ENCODE data around the gene FAM98B. TPM values are rescaled to one million over a fixed set of nuclear protein-coding genes. Genes with fewer than 3 reads are reported as not detected.

Gene FAM98B
- total and polyA plus RNA-seq, 2 of the 8 experiments (the other 6 are each of a cell fraction or from before 2014, with no cell fraction given) = 5.9 to 48.4 TPM

DNA sequence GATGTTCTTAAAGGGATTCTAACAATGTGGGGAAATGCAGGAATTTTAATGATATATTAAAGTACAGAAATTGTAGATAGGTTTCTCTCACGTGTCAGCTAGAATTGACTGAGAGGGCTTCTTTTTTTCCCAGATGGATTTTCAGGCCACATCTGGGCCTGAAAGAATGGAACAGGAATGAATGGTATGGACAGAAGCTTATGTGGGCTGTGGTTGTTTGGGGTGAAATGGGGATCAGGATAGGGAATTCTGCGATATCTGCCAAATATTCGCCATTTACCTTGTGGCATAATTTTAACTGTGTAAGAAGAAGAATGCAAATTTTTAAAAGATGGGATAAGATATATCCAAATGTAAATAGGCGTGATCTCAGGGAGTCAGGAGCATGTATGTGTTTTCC lies 45.4 kb upstream of the FAM98B start:
- no peaks in the 10 kb centered on the region for H3K79me1 ChIP-seq (ENCODE audit: low read depth, low read length)
- no peak overlapping the region for H4K8ac ChIP-seq (ENCODE audit: extremely low read depth, insufficient read depth, low read length)
- no peak overlapping the region for H3K4ac ChIP-seq (replicated peaks; ENCODE audit: insufficient read length, low read depth, low read length)
- H3K27ac ChIP-seq (ENCODE audit: low read depth, low read length) = no peak overlapping the region
- no peak for DNase-seq (ENCODE audit: low read depth in 1 of 2, low spot score in 2 of 2)
- H3K79me2 ChIP-seq (ENCODE audit: control insufficient read depth in 1 of 2, insufficient read depth in 2 of 2, low read length in 2 of 2) = no peaks in the 10 kb centered on the region
- no peaks in the 10 kb centered on the region for H3K36me3 ChIP-seq (ENCODE audit: control insufficient read depth in 2 of 4, insufficient read depth in 4 of 4, low read length in 3 of 4)
- CTCF ChIA-PET (ENCODE audit: partially characterized antibody) = no interaction called here
- H4K20me1 ChIP-seq (replicated peaks in 1 of 2; ENCODE audit: control insufficient read depth in 1 of 2, insufficient read depth in 2 of 2, low read length in 2 of 2) = no peaks in the 10 kb centered on the region
- H2AFZ ChIP-seq (ENCODE audit: low read length) = no peak overlapping the region
- H3K23ac ChIP-seq (ENCODE audit: insufficient read length) = no peak overlapping the region
- POLR2A ChIA-PET (ENCODE audit: partially characterized antibody) = no interaction called here
- H3K9ac ChIP-seq (replicated peaks in 1 of 4; ENCODE audit: extremely low read depth in 1 of 4, low read depth in 3 of 4, low read length in 3 of 4) = no peak overlapping the region
- H3K56ac ChIP-seq (replicated peaks; ENCODE audit: insufficient read length, low read depth, low read length) = no peak overlapping the region
- H2AK5ac ChIP-seq (ENCODE audit: low read depth, low read length) = no peak overlapping the region
- no peaks in the 10 kb centered on the region for H3K23me2 ChIP-seq (ENCODE audit: low read depth, low read length)
- H3K14ac ChIP-seq (ENCODE audit: insufficient read length) = no peak overlapping the region
- no peaks in the 10 kb centered on the region for H3K27me3 ChIP-seq (replicated peaks in 1 of 4; ENCODE audit: control insufficient read depth in 3 of 4, extremely low read depth in 1 of 4, insufficient read depth in 3 of 4, low read length in 3 of 4)
- no peak overlapping the region for H2BK5ac ChIP-seq (ENCODE audit: low read depth, low read length)
- no peak overlapping the region for H3K4me3 ChIP-seq (ENCODE audit: extremely low read depth in 1 of 4, insufficient read depth in 2 of 4, low read depth in 3 of 4, low read length in 4 of 4)
- no peaks in the 10 kb centered on the region for H3K4me1 ChIP-seq (replicated peaks in 1 of 4; ENCODE audit: control insufficient read depth in 3 of 4, insufficient read depth in 4 of 4, low read length in 3 of 4)
- H2BK12ac ChIP-seq (ENCODE audit: low read depth, low read length) = no peak overlapping the region
- H3K9me3 ChIP-seq (ENCODE audit: insufficient read depth in 2 of 2, low read depth in 1 of 2, low read length in 1 of 2) = no peaks in the 10 kb centered on the region
- H2BK15ac ChIP-seq (ENCODE audit: low read length) = no peak overlapping the region
- H2BK120ac ChIP-seq (replicated peaks; ENCODE audit: low read depth, low read length) = no peak overlapping the region
- no peak overlapping the region for H4K5ac ChIP-seq (ENCODE audit: insufficient read length, low read depth, low read length)
- TF ChIP-seq, protein P1, sequence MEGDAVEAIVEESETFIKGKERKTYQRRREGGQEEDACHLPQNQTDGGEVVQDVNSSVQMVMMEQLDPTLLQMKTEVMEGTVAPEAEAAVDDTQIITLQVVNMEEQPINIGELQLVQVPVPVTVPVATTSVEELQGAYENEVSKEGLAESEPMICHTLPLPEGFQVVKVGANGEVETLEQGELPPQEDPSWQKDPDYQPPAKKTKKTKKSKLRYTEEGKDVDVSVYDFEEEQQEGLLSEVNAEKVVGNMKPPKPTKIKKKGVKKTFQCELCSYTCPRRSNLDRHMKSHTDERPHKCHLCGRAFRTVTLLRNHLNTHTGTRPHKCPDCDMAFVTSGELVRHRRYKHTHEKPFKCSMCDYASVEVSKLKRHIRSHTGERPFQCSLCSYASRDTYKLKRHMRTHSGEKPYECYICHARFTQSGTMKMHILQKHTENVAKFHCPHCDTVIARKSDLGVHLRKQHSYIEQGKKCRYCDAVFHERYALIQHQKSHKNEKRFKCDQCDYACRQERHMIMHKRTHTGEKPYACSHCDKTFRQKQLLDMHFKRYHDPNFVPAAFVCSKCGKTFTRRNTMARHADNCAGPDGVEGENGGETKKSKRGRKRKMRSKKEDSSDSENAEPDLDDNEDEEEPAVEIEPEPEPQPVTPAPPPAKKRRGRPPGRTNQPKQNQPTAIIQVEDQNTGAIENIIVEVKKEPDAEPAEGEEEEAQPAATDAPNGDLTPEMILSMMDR (IDR thresholded peaks at IDR 0.05; ENCODE audit: control extremely low read depth in 1 of 3, insufficient read depth in 1 of 3, low read depth in 1 of 3, low read length in 3 of 3) = no peak
- TF ChIP-seq CBX8 (IDR thresholded peaks at IDR 0.05; ENCODE audit: borderline replicate concordance, low read depth, low read length) (no peak), FOSL1 (IDR thresholded peaks at IDR 0.05; ENCODE audit: insufficient read depth, low read depth, low read length) (no peak), EGR1 (IDR thresholded peaks at IDR 0.05; ENCODE audit: borderline replicate concordance, low read depth, low read length) (no peak), BACH1 (IDR thresholded peaks at IDR 0.05; ENCODE audit: low read length) (no peak), SIN3A (conservative IDR thresholded peaks at IDR 0.05 in 1 of 2, IDR thresholded peaks at IDR 0.05 in 1 of 2; ENCODE audit: low read depth in 1 of 2, low read length in 2 of 2) (no peak), SIX5 (IDR thresholded peaks at IDR 0.05; ENCODE audit: low read depth, low read length) (no peak)
- TF ChIP-seq, protein P2, sequence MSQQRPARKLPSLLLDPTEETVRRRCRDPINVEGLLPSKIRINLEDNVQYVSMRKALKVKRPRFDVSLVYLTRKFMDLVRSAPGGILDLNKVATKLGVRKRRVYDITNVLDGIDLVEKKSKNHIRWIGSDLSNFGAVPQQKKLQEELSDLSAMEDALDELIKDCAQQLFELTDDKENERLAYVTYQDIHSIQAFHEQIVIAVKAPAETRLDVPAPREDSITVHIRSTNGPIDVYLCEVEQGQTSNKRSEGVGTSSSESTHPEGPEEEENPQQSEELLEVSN (IDR thresholded peaks at IDR 0.05) = no peak
- TF ChIP-seq, protein P3, sequence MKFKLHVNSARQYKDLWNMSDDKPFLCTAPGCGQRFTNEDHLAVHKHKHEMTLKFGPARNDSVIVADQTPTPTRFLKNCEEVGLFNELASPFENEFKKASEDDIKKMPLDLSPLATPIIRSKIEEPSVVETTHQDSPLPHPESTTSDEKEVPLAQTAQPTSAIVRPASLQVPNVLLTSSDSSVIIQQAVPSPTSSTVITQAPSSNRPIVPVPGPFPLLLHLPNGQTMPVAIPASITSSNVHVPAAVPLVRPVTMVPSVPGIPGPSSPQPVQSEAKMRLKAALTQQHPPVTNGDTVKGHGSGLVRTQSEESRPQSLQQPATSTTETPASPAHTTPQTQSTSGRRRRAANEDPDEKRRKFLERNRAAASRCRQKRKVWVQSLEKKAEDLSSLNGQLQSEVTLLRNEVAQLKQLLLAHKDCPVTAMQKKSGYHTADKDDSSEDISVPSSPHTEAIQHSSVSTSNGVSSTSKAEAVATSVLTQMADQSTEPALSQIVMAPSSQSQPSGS (IDR thresholded peaks at IDR 0.05; ENCODE audit: low read length) = no peak
- H3K18ac ChIP-seq (ENCODE audit: extremely low read depth, low read length) = no peak overlapping the region
- H4K91ac ChIP-seq (replicated peaks; ENCODE audit: insufficient read length, low read length) = no peak overlapping the region
- 87% methylated on average over 4 of the region's 4 CpGs; no CpG with 5 or more reads in 1 of the 2 experiments for WGBS, 2 experiments (ENCODE audit: extremely low coverage in 1 of 2, insufficient coverage in 1 of 2, insufficient read length in 1 of 2, insufficient replicate concordance in 2 of 2, low coverage in 1 of 2, low lambda C conversion rate in 2 of 2, missing lambda C conversion rate in 1 of 2)
- no peak overlapping the region for H3K4me2 ChIP-seq (ENCODE audit: insufficient read depth in 1 of 2, low read depth in 2 of 2, low read length in 2 of 2)
- no peak for FAIRE-seq
- H2BK20ac ChIP-seq (ENCODE audit: low read length) = no peak overlapping the region
